RWPE1 (cell line): ENCODE results near the gene EPM2A.

Source experiments
- CTCF ChIA-PET: fragments of 350-600 bp; sonication (Branson Sonifier 250); formaldehyde crosslinking; extraction: SDS; loops from one replicate; lab custom pipeline; 2021; lab: Yijun Ruan, JAX
- POLR2A ChIA-PET: fragments of 400-600 bp; formaldehyde crosslinking; extraction: SDS; loops from one replicate; lab custom pipeline; 2020; ENCODE audit warnings: antibody characterized with exemption; ENCODE audit not compliant: low non-redundant PET; lab: Yijun Ruan, JAX
- DNase-seq: peaks from one replicate; pipeline ENCODE4 v3.0.0; 2012; ENCODE audit warnings: low spot score
- H3K27ac ChIP-seq: fragments of 450-650 bp; 2 replicates; pipeline ENCODE4 v1.5.1; 2017
- TF ChIP-seq, protein P1 (sequence below): fragments of 450-650 bp; conservative IDR thresholded peaks from 2 replicates; pipeline ENCODE4 v1.5.1; 2017; ENCODE audit warnings: low read depth, mild to moderate bottlenecking

Gene EPM2A

DNA sequence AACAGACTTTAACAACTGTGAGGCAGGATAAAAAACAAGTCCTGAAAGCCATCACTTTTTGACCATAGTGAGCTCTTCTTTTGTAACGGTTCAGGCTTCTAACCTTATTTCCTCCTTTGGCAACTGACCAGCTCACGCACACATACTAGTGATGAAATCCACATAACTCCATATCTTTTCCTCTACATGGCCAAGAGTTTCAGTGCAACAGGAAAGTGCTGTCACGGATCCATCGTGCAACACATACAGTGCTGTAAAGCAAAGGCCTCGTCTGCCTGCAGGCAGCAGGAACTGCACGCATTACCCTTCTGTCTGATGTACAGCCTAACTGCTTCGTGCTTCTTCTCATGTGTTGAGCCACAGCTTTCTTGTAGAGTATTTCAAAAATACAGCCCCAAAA, 108.5 kb downstream of the EPM2A start:
- POLR2A ChIA-PET, result no interaction called here
- H3K27ac ChIP-seq, result no peak overlapping the region
- DNase-seq, result no peak
- CTCF ChIA-PET, result interaction anchor here (0.6 kb wide), 1 partner anchor 351 kb away, joined by 5 read pairs; no protein-coding TSS in a partner anchor
- TF ChIP-seq, protein P1, sequence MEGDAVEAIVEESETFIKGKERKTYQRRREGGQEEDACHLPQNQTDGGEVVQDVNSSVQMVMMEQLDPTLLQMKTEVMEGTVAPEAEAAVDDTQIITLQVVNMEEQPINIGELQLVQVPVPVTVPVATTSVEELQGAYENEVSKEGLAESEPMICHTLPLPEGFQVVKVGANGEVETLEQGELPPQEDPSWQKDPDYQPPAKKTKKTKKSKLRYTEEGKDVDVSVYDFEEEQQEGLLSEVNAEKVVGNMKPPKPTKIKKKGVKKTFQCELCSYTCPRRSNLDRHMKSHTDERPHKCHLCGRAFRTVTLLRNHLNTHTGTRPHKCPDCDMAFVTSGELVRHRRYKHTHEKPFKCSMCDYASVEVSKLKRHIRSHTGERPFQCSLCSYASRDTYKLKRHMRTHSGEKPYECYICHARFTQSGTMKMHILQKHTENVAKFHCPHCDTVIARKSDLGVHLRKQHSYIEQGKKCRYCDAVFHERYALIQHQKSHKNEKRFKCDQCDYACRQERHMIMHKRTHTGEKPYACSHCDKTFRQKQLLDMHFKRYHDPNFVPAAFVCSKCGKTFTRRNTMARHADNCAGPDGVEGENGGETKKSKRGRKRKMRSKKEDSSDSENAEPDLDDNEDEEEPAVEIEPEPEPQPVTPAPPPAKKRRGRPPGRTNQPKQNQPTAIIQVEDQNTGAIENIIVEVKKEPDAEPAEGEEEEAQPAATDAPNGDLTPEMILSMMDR, result no peak

DNA sequence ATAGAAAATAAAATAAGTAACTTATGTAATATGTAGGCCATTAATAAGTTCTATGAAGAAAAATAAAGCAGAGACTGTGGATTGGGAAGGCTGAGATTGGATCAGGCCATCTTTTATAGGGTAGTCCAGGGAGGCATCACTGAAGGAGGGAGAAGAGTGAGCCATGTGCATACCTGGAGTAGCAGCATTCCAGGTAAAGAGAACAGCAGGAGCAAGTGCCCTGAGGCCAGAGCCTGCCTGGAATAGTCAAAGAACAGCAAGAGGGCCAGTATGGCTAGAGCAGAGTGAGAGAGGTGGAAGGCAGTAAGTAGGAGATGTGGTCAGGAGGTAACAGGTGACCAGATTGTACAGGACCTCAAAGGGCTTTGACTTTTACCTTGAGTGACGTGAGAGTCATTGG, 112.1 kb downstream of the EPM2A start:
- no peak overlapping the region for H3K27ac ChIP-seq
- no peak for DNase-seq
- CTCF ChIA-PET, result no interaction called here
- TF ChIP-seq, protein P1, result no peak
- POLR2A ChIA-PET, result no interaction called here

DNA sequence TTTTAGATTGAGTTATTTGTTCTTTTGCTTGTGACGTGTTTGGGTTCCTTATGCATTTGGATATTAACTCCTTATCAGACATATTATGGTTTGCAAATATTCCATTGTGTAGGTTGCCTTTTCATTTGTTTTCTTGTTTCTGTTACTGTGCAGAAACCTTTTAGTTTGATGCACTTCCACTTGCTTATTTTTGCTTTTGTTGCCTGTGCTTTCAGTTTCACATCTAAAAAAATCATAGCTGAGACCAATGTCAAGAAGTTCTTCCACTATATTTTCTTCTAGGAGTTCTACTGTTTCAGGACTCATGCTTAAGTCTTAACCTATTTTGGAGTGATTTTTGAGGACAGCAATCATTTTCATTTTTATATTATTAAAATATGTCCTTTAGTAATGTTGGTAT, 113.5 kb downstream of the EPM2A start:
- H3K27ac ChIP-seq, result no peak overlapping the region
- ChIA-PET POLR2A (no interaction called here), CTCF (no interaction called here)
- TF ChIP-seq, protein P1, result no peak
- DNase-seq, result no peak

DNA sequence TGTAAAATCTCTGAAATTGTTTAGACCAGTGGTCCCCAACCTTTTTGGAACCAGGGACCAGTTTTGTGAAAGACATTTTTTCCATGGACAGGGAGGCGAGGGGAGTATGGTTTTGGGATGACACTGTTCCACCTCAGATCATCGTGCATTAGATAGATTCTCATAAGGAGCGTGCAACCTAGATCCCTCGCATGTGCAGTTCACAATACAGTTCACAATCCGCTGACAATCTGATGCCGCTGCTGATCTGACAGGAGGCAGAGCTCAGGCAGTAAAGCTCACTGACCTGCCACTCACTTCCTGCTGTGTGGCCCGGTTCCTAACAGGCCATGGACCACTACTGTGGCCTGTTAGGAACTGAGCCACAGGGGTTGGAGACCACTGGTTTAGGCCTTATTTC, 115.2 kb downstream of the EPM2A start:
- no peak for DNase-seq
- CTCF ChIA-PET, result no interaction called here
- TF ChIP-seq, protein P1, result no peak

DNA sequence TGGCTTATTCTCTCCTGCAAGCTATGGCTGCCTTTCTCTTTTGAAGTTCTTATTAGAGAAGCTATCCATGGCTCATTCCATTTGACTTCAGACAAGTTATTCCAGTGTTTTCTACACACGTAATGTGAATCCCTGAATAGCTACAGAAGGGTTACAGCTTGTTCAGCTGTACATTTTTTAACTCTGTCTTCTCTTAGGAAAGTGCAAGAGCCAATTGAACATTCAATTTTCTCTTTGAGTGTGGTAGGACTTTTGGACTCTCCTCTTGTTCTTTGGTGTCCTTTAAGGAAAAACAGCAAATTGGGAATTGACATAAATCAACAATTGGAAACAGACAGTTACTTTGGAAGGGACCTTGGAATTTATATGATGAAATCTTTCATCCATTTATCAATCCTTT, 125.8 kb downstream of the EPM2A start:
- ChIA-PET POLR2A (no interaction called here), CTCF (no interaction called here)
- DNase-seq, result no peak
- no peak overlapping the region for H3K27ac ChIP-seq
- TF ChIP-seq, protein P1, result no peak

More for the DNA sequence above, 115.2 kb downstream of the EPM2A start:
- POLR2A ChIA-PET, result no interaction called here
- no peak overlapping the region for H3K27ac ChIP-seq

DNA sequence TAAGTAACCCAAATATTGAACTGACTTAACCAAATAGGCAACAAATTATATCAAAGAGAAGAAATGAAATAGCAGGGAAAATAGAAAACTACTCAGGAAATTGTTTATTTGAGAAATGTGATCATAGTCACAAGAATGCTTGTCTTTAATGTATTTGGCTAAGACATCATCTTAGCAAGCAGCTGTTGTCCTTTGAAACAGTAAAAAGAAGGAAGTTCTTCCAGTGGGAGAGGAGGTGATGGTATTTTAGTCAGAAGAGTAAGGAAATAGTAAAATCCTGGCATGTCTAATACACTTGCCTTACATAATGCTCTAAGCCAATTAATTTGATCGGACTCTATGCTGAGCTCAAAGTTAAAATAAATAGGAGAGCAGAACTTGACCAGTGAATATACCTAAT, 126.5 kb downstream of the EPM2A start:
- POLR2A ChIA-PET, result no interaction called here
- CTCF ChIA-PET, result no interaction called here
- DNase-seq, result no peak
- no peak overlapping the region for H3K27ac ChIP-seq
- TF ChIP-seq, protein P1, result no peak

DNA sequence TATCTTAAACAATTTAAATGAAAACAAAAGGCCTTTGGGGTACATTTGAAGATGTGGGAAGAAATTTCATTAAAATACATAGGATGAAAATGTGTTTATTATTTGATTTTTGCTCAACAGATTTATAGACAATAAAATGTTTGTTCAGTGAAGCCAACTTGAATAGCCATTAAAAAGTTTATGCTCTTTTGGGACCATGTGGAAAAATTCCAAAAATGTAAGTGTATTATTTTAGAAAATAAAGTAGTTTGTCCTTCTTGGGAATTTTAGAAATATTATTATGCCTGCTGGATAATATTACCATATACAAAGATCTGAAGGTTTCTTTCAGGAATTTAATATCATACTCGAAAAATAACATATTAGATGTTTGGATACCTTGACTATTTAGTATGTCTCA, 131.3 kb downstream of the EPM2A start:
- DNase-seq, result no peak
- POLR2A ChIA-PET, result no interaction called here
- no peak overlapping the region for H3K27ac ChIP-seq
- TF ChIP-seq, protein P1, result no peak
- CTCF ChIA-PET, result no interaction called here
